H1 (cell line): ENCODE data around the gene SPG11. TPM values are rescaled to one million over a fixed set of nuclear protein-coding genes. Genes with fewer than 3 reads are reported as not detected.

Experiments used
- CTCF ChIA-PET: fragments of 300-600 bp; sonication (Branson Sonifier 250); formaldehyde crosslinking; loops from one replicate; lab custom pipeline; 2021; ENCODE audit not compliant: partially characterized antibody; lab: Charles Lee
- POLR2A ChIA-PET: fragments of 300-600 bp; sonication (Branson Sonifier 250); formaldehyde crosslinking; loops from one replicate; lab custom pipeline; 2021; ENCODE audit warnings: inconsistent platforms; ENCODE audit not compliant: partially characterized antibody; lab: Charles Lee
- DNase-seq, 2 experiments: peaks; one replicate each; pipeline versions ENCODE4 v3.0.0 to v3.0.0-alpha.2; 2010 to 2022; ENCODE audit warnings: low spot score in 2 of 2, low read depth in 1 of 2, mixed read lengths in 1 of 2
- FAIRE-seq: peaks from 2 replicates; lab custom pipeline; 2011; peaks lifted over from hg19 to GRCh38; lab: Jason Lieb, UNC
- H2AFZ ChIP-seq: 2 replicates; pipeline ENCODE4 v1.8.1; 2012; ENCODE audit warnings: low read length, inconsistent platforms
- H2AK5ac ChIP-seq: 2 replicates; pipeline ENCODE4 v1.6.1; 2013; ENCODE audit warnings: low read depth, low read length
- H2BK120ac ChIP-seq: replicated peaks from 2 replicates; pipeline ENCODE3; 2013; ENCODE audit warnings: low read depth, low read length, inconsistent platforms
- H2BK12ac ChIP-seq: 2 replicates; pipeline ENCODE4 v1.6.1; 2013; ENCODE audit warnings: low read depth, low read length
- H2BK15ac ChIP-seq: 2 replicates; pipeline ENCODE4 v1.6.1; 2013; ENCODE audit warnings: low read length
- H2BK20ac ChIP-seq: 2 replicates; pipeline ENCODE4 v1.6.1; 2013; ENCODE audit warnings: low read length
- H2BK5ac ChIP-seq: 2 replicates; pipeline ENCODE4 v1.6.1; 2013; ENCODE audit warnings: low read depth, low read length
- H3K14ac ChIP-seq: 2 replicates; pipeline ENCODE4 v1.6.1; 2013; ENCODE audit warnings: inconsistent platforms; ENCODE audit not compliant: insufficient read length
- H3K18ac ChIP-seq: 2 replicates; pipeline ENCODE4 v1.6.1; 2013; ENCODE audit warnings: low read length; ENCODE audit errors: extremely low read depth
- H3K23ac ChIP-seq: 2 replicates; pipeline ENCODE4 v1.6.1; 2013; ENCODE audit warnings: inconsistent platforms; ENCODE audit not compliant: insufficient read length
- H3K23me2 ChIP-seq: 2 replicates; pipeline ENCODE4 v1.6.1; 2013; ENCODE audit warnings: low read depth, low read length
- H3K27ac ChIP-seq: 2 replicates; pipeline ENCODE4 v1.6.1; 2011; ENCODE audit warnings: low read depth, low read length, inconsistent platforms
- H3K27me3 ChIP-seq, 4 experiments: replicated peaks in 1 of 4; 1 replicate in 1 of 4; 2 replicates in 3 of 4; pipeline versions ENCODE4 v1.6.1 to v1.8.1; 2011 to 2013; ENCODE audit warnings: low read length in 3 of 4, mild to moderate bottlenecking in 3 of 4, inconsistent platforms in 2 of 4, mixed read lengths in 2 of 4, moderate library complexity in 1 of 4; ENCODE audit not compliant: control insufficient read depth in 3 of 4, insufficient read depth in 3 of 4; ENCODE audit errors: extremely low read depth in 1 of 4
- H3K36me3 ChIP-seq, 4 experiments: 2 replicates each; pipeline versions ENCODE4 v1.6.1 to v1.8.1; 2011 to 2013; ENCODE audit warnings: mild to moderate bottlenecking in 4 of 4, low read length in 3 of 4, moderate library complexity in 2 of 4, control low read depth in 1 of 4, inconsistent platforms in 1 of 4; ENCODE audit not compliant: insufficient read depth in 4 of 4, control insufficient read depth in 2 of 4
- H3K4ac ChIP-seq: replicated peaks from 2 replicates; pipeline ENCODE3; 2013; ENCODE audit warnings: low read length, low read depth, mixed read lengths, inconsistent platforms; ENCODE audit not compliant: insufficient read length
- H3K4me1 ChIP-seq, 4 experiments: replicated peaks in 1 of 4; 1 replicate in 1 of 4; 2 replicates in 3 of 4; pipeline versions ENCODE4 v1.6.1 to v1.8.1; 2011 to 2013; ENCODE audit warnings: low read length in 3 of 4, inconsistent platforms in 2 of 4, mixed read lengths in 1 of 4; ENCODE audit not compliant: insufficient read depth in 4 of 4, control insufficient read depth in 3 of 4
- H3K4me2 ChIP-seq, 2 experiments: 2 replicates each; pipeline versions ENCODE4 v1.6.1 to v1.8.1; 2011 to 2013; ENCODE audit warnings: low read depth in 2 of 2, low read length in 2 of 2, control low read depth in 1 of 2, inconsistent platforms in 1 of 2, mild to moderate bottlenecking in 1 of 2; ENCODE audit not compliant: insufficient read depth in 1 of 2
- H3K4me3 ChIP-seq, 4 experiments: fragments of 200-600, 300-600 bp in 1 of 4; sonication (generic), shearing (Covaris generic), sonication (Bioruptor Twin) in 1 of 4; 2 replicates each; pipeline versions ENCODE4 v1.5.1 to v1.8.1; 2011 to 2016; ENCODE audit warnings: low read length in 4 of 4, low read depth in 3 of 4, control low read depth in 2 of 4, inconsistent platforms in 2 of 4, mild to moderate bottlenecking in 2 of 4, mixed read lengths in 1 of 4, moderate library complexity in 1 of 4; ENCODE audit not compliant: insufficient read depth in 2 of 4; ENCODE audit errors: extremely low read depth in 1 of 4
- H3K56ac ChIP-seq: replicated peaks from 2 replicates; pipeline ENCODE3; 2013; ENCODE audit warnings: low read depth, mild to moderate bottlenecking, mixed read lengths, low read length, inconsistent platforms; ENCODE audit not compliant: insufficient read length
- H3K79me1 ChIP-seq: 2 replicates; pipeline ENCODE4 v1.6.1; 2013; ENCODE audit warnings: low read depth, low read length, control low read depth
- H3K79me2 ChIP-seq, 2 experiments: 2 replicates each; pipeline versions ENCODE4 v1.6.1 to v1.8.1; 2012 to 2013; ENCODE audit warnings: low read length in 2 of 2, mild to moderate bottlenecking in 2 of 2, inconsistent platforms in 1 of 2; ENCODE audit not compliant: insufficient read depth in 2 of 2, control insufficient read depth in 1 of 2
- H3K9ac ChIP-seq, 4 experiments: replicated peaks in 1 of 4; 1 replicate in 1 of 4; 2 replicates in 3 of 4; pipeline versions ENCODE4 v1.6.1 to v1.8.1; 2011 to 2013; ENCODE audit warnings: low read depth in 3 of 4, low read length in 3 of 4, control low read depth in 2 of 4, mild to moderate bottlenecking in 2 of 4, moderate library complexity in 2 of 4, inconsistent platforms in 1 of 4; ENCODE audit errors: extremely low read depth in 1 of 4
- H3K9me3 ChIP-seq, 2 experiments: 2 replicates each; pipeline versions ENCODE4 v1.6.1 to v1.8.1; 2012 to 2013; ENCODE audit warnings: mild to moderate bottlenecking in 2 of 2, moderate library complexity in 2 of 2, control low read depth in 1 of 2, inconsistent platforms in 1 of 2, low read depth in 1 of 2, low read length in 1 of 2, mixed read lengths in 1 of 2; ENCODE audit not compliant: insufficient read depth in 2 of 2
- H4K20me1 ChIP-seq, 2 experiments: replicated peaks in 1 of 2; 2 replicates each; pipeline versions ENCODE3 to v1.8.1; 2011 to 2013; ENCODE audit warnings: inconsistent platforms in 2 of 2, low read length in 2 of 2, mild to moderate bottlenecking in 1 of 2; ENCODE audit not compliant: insufficient read depth in 2 of 2, control insufficient read depth in 1 of 2
- H4K5ac ChIP-seq: 2 replicates; pipeline ENCODE4 v1.6.1; 2013; ENCODE audit warnings: low read length, low read depth, mixed read lengths, inconsistent platforms; ENCODE audit not compliant: insufficient read length
- H4K8ac ChIP-seq: 2 replicates; pipeline ENCODE4 v1.8.0; 2013; ENCODE audit warnings: mild to moderate bottlenecking, moderate library complexity, low read length, inconsistent platforms; ENCODE audit not compliant: insufficient read depth; ENCODE audit errors: extremely low read depth
- H4K91ac ChIP-seq: replicated peaks from 2 replicates; pipeline ENCODE3; 2013; ENCODE audit warnings: low read length, mixed read lengths, inconsistent platforms; ENCODE audit not compliant: insufficient read length
- BACH1 ChIP-seq: IDR thresholded peaks from 2 replicates; pipeline ENCODE4 v1.6.1; 2012; ENCODE audit warnings: low read length, improper control_type of control experiment
- CBX5 ChIP-seq: fragments of 300-800, 300-1000 bp; sonication (generic); IDR thresholded peaks from 2 replicates; pipeline ENCODE4 v1.7.1; 2016; ENCODE audit warnings: antibody characterized with exemption, low read length, low read depth
- CTCF ChIP-seq, 3 experiments: IDR thresholded peaks; 1 replicate in 2 of 3; 2 replicates in 1 of 3; pipeline versions ENCODE4 v1.5.1 to v1.6.1; 2011; ENCODE audit warnings: low read length in 3 of 3, mild to moderate bottlenecking in 3 of 3, inconsistent platforms in 2 of 3, low read depth in 1 of 3, moderate library complexity in 1 of 3; ENCODE audit not compliant: insufficient read depth in 1 of 3; ENCODE audit errors: control extremely low read depth in 1 of 3
- EGR1 ChIP-seq: IDR thresholded peaks from 2 replicates; pipeline ENCODE4 v1.6.1; 2011; ENCODE audit warnings: low read depth, low read length, borderline replicate concordance
- GABPA ChIP-seq: IDR thresholded peaks from 2 replicates; pipeline ENCODE4 v1.6.1; 2011; ENCODE audit warnings: mild to moderate bottlenecking, low read length, moderate library complexity, borderline replicate concordance; ENCODE audit not compliant: insufficient read depth
- KDM4A ChIP-seq: IDR thresholded peaks from one replicate; pipeline ENCODE4 v1.7.1; 2012; ENCODE audit warnings: low read depth, mild to moderate bottlenecking, moderate library complexity, low read length, inconsistent platforms; ENCODE audit not compliant: severe bottlenecking
- KDM5A ChIP-seq: fragments of 200-600 bp; IDR thresholded peaks from 2 replicates; pipeline ENCODE4 v1.7.1; 2012; ENCODE audit warnings: mild to moderate bottlenecking, low read length, inconsistent platforms, mixed read lengths
- POLR2AphosphoS5 ChIP-seq: IDR thresholded peaks from 2 replicates; pipeline ENCODE4 v1.6.1; 2011; ENCODE audit warnings: low read depth, low read length
- SP2 ChIP-seq: IDR thresholded peaks from 2 replicates; pipeline ENCODE4 v1.6.1; 2012; ENCODE audit warnings: mild to moderate bottlenecking, low read length, inconsistent platforms
- YY1 ChIP-seq: IDR thresholded peaks from 2 replicates; pipeline ENCODE4 v1.6.1; 2011; ENCODE audit warnings: low read depth, mild to moderate bottlenecking, low read length
- WGBS, 2 experiments: shearing (Covaris generic) in 1 of 2; methylation state at CpG; one replicate each; pipeline versions ENCODE4 v1.1.6 to v1.1.7; 2013 to 2015; ENCODE audit warnings: low lambda C conversion rate in 2 of 2, mixed read lengths in 2 of 2, inconsistent platforms in 1 of 2, low coverage in 1 of 2, missing lambda C conversion rate in 1 of 2; ENCODE audit not compliant: insufficient replicate concordance in 2 of 2, insufficient coverage in 1 of 2, insufficient read length in 1 of 2; ENCODE audit errors: extremely low coverage in 1 of 2, missing lambda C conversion rate in 1 of 2; 5-methylcytosine and 5-hydroxymethylcytosine counted together
- polyA plus RNA-seq, 7 experiments: library from polyadenylated mRNA; depleted of rRNA in 3 of 7; stranded (reverse) in 5 of 7; unstranded in 2 of 7; fragments of >200 nt in 5 of 7; fragments of 200-250 nt in 2 of 7; gene quantifications; 1 replicate in 5 of 7; 2 replicates in 1 of 7; 4 replicates in 1 of 7; pipeline versions ENCODE4 v1.2.1 to v1.2.3, GENCODE V29; 2011 to 2013; ENCODE audit warnings: missing spikeins in 2 of 7, mixed read lengths in 2 of 7
- total RNA-seq: library from RNA; stranded (reverse); fragmentation: NEBNext Ultra II Directional; extraction: Animal tissue kit (Norgen Biotek cat#: 25700); gene quantifications from 2 replicates; pipeline ENCODE4 v1.2.1, GENCODE V29; 2021
- TF ChIP-seq, protein P1 (sequence below): IDR thresholded peaks from 2 replicates; pipeline ENCODE4 v1.6.1; 2011; ENCODE audit warnings: low read length, improper control_type of control experiment

Gene SPG11
- total and polyA plus RNA-seq, 2 of the 8 experiments (the other 6 are each of a cell fraction or from before 2014, with no cell fraction given) = 37.1 to 38.6 TPM

GRCh38 chr15:44596511-44597010 lies 66.9 kb downstream of the SPG11 start:
- Histone ChIP-seq H2AFZ (no peak overlapping the region), H3K9ac (no peak overlapping the region), H3K79me2 (no peaks in the 10 kb centered on the region), H2BK15ac (no peak overlapping the region), H2AK5ac (no peak overlapping the region), H4K91ac (no peak overlapping the region), H3K23ac (no peak overlapping the region), H3K4me3 (no peak overlapping the region), H4K8ac (no peak overlapping the region), H2BK120ac (no peak overlapping the region), H3K4me2 (no peak overlapping the region), H2BK12ac (no peak overlapping the region), H3K27ac (no peak overlapping the region), H3K18ac (no peak overlapping the region), H3K4me1 (no peaks in the 10 kb centered on the region), H3K9me3 (no peaks in the 10 kb centered on the region), H3K27me3 (no peaks in the 10 kb centered on the region), H3K79me1 (no peaks in the 10 kb centered on the region), H4K5ac (no peak overlapping the region), H3K23me2 (no peaks in the 10 kb centered on the region), H2BK5ac (no peak overlapping the region), H3K56ac (no peak overlapping the region), H3K14ac (no peak overlapping the region), H3K4ac (no peak overlapping the region), H4K20me1 (peaks cover 0 to 1% of the 10 kb centered on the region in 2 experiments), H3K36me3 (peaks cover 8 to 49% (median 22%) of the 10 kb centered on the region in 4 experiments; a peak in 7 of 8 replicates), H2BK20ac (no peak overlapping the region)
- CTCF ChIA-PET = no interaction called here
- POLR2A ChIA-PET = interaction anchor here (0.6 kb wide), 1 partner anchor 11 kb away, joined by 3 read pairs; no protein-coding TSS in a partner anchor
- FAIRE-seq = no peak
- DNase-seq = no peak
- 100% methylated on average over 1 of the region's 1 CpG; no CpG with 5 or more reads in 1 of the 2 experiments for WGBS, 2 experiments
- TF ChIP-seq SP2 (no peak), BACH1 (no peak), GABPA (no peak), YY1 (no peak), CTCF (IDR thresholded peaks at IDR 0.05; ENCODE audit: control extremely low read depth in 1 of 3, insufficient read depth in 1 of 3, low read depth in 1 of 3, low read length in 3 of 3) (no peak), CBX5 (no peak), POLR2AphosphoS5 (no peak), KDM4A (no peak), KDM5A (no peak), EGR1 (no peak)
- TF ChIP-seq, protein P1, sequence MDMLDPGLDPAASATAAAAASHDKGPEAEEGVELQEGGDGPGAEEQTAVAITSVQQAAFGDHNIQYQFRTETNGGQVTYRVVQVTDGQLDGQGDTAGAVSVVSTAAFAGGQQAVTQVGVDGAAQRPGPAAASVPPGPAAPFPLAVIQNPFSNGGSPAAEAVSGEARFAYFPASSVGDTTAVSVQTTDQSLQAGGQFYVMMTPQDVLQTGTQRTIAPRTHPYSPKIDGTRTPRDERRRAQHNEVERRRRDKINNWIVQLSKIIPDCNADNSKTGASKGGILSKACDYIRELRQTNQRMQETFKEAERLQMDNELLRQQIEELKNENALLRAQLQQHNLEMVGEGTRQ = no peak
